BJ (cell line): ENCODE data around the gene ABCC2. TPM values are rescaled to one million over a fixed set of nuclear protein-coding genes. Genes with fewer than 3 reads are reported as not detected.
"Not testable (repeated sequence)": the region's sequence is repeated elsewhere in the genome, so short reads cannot be mapped to it uniquely, and the experiment has no call there.

Experiments used
- CTCF ChIA-PET: fragments of 350-600 bp; formaldehyde crosslinking; extraction: SDS; loops from one replicate; lab custom pipeline; 2021; ENCODE audit warnings: antibody characterized with exemption, inconsistent platforms; lab: Yijun Ruan, JAX
- POLR2A ChIA-PET: fragments of 300-600 bp; sonication (Branson Sonifier 250); formaldehyde crosslinking; extraction: SDS; loops from one replicate; lab custom pipeline; 2021; ENCODE audit warnings: antibody characterized with exemption; lab: Charles Lee
- DNase-seq: peaks from one replicate; pipeline ENCODE4 v3.0.0-alpha.2; 2011; ENCODE audit warnings: low read depth
- H3K27me3 ChIP-seq: 2 replicates; pipeline ENCODE4 v1.6.0; 2011; ENCODE audit warnings: low read length; ENCODE audit not compliant: control insufficient read depth, insufficient read depth
- H3K36me3 ChIP-seq: 2 replicates; pipeline ENCODE4 v1.5.1; 2011; ENCODE audit warnings: low read length; ENCODE audit not compliant: control insufficient read depth, insufficient read depth
- H3K4me3 ChIP-seq: 2 replicates; pipeline ENCODE4 v1.5.1; 2011; ENCODE audit warnings: low read depth, mild to moderate bottlenecking, control low read depth, low read length
- polyA minus RNA-seq: library from RNA; depleted of rRNA, polyadenylated mRNA; stranded (reverse); fragments of >200 nt; gene quantifications from 2 replicates; pipeline ENCODE4 v1.2.3, GENCODE V29; 2011; rRNA and poly(A)+ RNA removed
- polyA plus RNA-seq: library from polyadenylated mRNA; depleted of rRNA; stranded (reverse); fragments of >200 nt; gene quantifications from 2 replicates; pipeline ENCODE4 v1.2.3, GENCODE V29; 2011; rRNA removed
- TF ChIP-seq, protein P1 (sequence below): IDR thresholded peaks from 2 replicates; pipeline ENCODE4 v1.5.1; 2011; ENCODE audit warnings: low read depth, mild to moderate bottlenecking, control low read depth, inconsistent platforms, low read length, moderate library complexity; ENCODE audit not compliant: insufficient read depth

The ABCC2 gene
- polyA plus RNA-seq (0.23 and 0.25 TPM in 2 replicates), polyA minus RNA-seq (0.51 and 0.85 TPM in 2 replicates)

DNA sequence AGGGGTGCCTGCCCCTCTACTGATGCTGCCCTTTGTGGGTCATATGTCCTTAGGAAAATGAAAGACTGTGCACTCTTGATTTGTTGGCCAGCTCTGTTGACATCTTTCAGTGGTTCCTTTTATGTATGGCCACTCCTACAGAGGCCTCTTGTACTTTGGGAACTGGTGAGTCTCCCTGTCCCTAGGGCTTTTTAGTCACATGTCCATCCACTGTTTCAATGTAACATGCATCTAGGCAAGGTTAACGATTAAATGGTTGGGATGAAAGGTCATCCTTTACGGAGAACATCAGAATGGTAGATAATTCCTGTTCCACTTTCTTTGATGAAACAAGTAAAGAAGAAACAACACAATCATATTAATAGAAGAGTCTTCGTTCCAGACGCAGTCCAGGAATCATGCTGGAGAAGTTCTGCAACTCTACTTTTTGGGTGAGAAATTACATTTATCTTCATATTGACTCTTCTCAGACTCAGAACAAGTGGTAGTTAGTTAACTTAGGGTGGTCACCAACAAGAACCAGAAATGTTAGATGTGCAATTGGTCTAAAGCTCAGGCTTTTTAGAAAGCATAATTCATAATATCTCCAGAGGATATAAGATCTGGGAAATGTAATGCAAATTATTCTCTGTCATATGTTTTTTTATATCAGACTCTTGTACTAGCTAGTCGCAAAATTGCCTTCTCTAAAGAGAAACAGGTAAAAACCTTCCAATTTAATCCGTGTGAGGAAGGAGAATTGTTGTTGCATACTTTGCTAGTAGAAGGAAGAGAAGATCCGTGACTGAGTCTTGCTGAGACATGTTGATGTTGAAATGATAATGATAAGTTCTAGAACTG lies at the start of gene ABCC2:
Gene ABCC2 (plus strand): TSS at position 194 of the 840 bp plus-strand sequence. CDS start 205 bp downstream, at position 399.
- ChIA-PET CTCF (no interaction called here), POLR2A (no interaction called here)
- Histone ChIP-seq H3K27me3 (no peaks in the 10 kb centered on the region), H3K36me3 (no peaks in the 10 kb centered on the region), H3K4me3 (no peak within 1 kb of the TSS)
- TF ChIP-seq, protein P1, sequence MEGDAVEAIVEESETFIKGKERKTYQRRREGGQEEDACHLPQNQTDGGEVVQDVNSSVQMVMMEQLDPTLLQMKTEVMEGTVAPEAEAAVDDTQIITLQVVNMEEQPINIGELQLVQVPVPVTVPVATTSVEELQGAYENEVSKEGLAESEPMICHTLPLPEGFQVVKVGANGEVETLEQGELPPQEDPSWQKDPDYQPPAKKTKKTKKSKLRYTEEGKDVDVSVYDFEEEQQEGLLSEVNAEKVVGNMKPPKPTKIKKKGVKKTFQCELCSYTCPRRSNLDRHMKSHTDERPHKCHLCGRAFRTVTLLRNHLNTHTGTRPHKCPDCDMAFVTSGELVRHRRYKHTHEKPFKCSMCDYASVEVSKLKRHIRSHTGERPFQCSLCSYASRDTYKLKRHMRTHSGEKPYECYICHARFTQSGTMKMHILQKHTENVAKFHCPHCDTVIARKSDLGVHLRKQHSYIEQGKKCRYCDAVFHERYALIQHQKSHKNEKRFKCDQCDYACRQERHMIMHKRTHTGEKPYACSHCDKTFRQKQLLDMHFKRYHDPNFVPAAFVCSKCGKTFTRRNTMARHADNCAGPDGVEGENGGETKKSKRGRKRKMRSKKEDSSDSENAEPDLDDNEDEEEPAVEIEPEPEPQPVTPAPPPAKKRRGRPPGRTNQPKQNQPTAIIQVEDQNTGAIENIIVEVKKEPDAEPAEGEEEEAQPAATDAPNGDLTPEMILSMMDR = no peak
- DNase-seq = no peak

DNA sequence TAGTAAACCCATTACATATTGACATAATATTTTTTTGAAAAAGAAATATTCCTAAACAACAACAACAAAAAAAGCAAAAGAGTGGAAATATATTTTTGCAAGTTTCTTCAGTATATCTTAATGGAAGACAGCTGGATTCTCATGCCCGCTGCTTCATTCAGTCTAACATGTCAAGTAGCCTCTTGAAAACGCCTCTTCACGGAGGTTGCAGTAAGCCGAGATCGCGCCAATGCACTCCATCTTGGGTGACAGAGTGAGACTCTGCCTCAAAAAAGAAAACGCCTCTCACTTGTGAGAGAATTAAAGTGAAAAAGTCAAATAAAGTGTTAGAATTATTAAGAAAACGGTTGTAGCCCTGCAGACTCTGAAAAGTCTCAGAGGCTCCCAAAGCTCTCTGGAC lies 49.1 kb upstream of the ABCC2 start:
- DNase-seq = no peak
- no peak overlapping the region for H3K4me3 ChIP-seq
- TF ChIP-seq, protein P1 = no peak
- CTCF ChIA-PET = interaction anchor here (0.6 to 3.5 kb wide), 7 partner anchors 33 to 312 kb away, joined by 3 to 23 read pairs (median 4); partner anchors contain the start of gene DNMBP
- H3K36me3 ChIP-seq = peaks cover 2% of the 10 kb centered on the region; the same call in 1 of the 2 replicates
- POLR2A ChIA-PET = no interaction called here
- no peaks in the 10 kb centered on the region for H3K27me3 ChIP-seq

DNA sequence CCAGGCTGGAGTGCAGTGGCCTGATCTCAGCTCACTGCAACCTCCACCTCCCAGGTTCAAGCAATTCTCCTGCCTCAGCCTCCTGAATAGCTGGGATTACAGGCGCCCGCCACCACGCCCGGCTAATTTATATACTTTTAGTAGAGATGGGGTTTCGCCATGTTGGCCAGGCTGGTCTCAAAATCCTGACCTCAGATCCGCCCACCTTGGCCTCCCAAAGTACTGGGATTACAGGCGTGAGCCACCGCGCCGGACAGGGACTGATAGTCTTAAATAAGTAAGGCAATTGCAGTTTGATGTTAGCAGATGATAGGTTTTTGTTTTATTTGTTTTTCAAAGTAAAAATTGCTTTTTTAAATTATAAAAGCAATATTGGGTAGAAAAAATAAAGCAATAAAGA lies 48.3 kb upstream of the ABCC2 start:
- H3K4me3 ChIP-seq, H3K27me3 ChIP-seq, DNase-seq, H3K36me3 ChIP-seq, POLR2A ChIA-PET: not testable (repeated sequence)
- CTCF ChIA-PET = interaction anchor here (1.0 to 3.5 kb wide), 3 partner anchors 112 to 312 kb away, joined by 3 to 23 read pairs (median 3); partner anchors contain the start of gene DNMBP

DNA sequence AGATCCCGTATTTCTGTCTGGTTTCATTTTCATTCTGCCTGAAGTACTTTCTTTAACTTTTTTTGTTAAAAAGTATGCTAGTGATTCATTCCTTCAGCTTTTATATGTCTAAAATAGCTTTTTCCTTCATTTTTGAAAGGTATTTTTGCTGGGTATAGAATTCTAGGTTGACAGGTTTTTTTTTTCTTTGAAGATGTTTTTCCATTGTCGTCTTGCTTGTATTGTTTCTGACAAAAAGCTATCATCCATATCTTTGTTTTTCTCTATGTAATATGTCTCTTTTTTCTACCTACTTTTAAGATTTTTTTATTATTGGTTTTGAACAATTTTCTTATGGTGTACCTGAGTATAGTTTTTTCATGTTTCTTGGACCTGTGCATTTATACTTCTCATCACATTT lies 42.2 kb upstream of the ABCC2 start:
- TF ChIP-seq, protein P1 = no peak
- H3K4me3 ChIP-seq = no peak overlapping the region
- ChIA-PET CTCF (interaction anchor here (1.8 to 2.8 kb wide), 2 partner anchors 8 to 106 kb away, joined by 6 to 12 read pairs; partner anchors contain the start of genes COX15 and CUTC), POLR2A (no interaction called here)
- DNase-seq = no peak
- no peaks in the 10 kb centered on the region for H3K27me3 ChIP-seq
- H3K36me3 ChIP-seq = peaks cover 1% of the 10 kb centered on the region; the same call in 1 of the 2 replicates

DNA sequence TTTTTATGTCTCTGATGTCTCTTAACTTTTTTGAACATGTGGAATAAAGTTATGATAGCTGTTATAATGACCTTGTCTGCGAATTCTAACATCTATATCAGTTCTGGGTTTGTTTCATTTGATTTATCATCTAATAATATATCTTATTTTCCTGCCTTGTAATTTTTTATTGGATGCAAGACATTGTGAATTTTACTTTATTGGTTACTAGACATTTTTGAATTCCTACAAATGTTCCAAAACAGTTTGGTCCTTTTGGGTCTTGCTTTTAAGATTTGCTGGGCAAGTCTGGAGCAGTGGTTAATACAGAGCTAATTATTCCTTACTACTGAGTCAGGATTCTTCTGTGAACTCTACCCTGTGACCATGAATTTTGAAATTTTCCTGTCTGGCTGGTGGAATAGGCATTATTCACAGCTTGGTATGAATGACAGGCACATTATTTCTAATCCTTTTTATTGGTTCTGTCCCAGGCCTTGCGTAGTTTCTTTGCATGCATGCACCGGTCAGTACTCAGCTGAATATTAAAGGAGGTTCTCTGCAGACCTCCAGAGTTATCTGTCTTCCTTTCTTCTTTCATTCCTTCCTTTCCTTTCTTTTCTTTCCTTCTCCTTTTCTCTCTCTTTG lies 41.4 kb upstream of the ABCC2 start:
- Histone ChIP-seq H3K4me3 (no peak overlapping the region), H3K27me3 (no peaks in the 10 kb centered on the region), H3K36me3 (peaks cover 4% of the 10 kb centered on the region; the same call in 1 of the 2 replicates)
- CTCF ChIA-PET = interaction anchor here (0.6 to 2.8 kb wide), 3 partner anchors 9 to 305 kb away, joined by 3 to 12 read pairs (median 6); partner anchors contain the start of genes COX15 and CUTC
- TF ChIP-seq, protein P1 = no peak
- POLR2A ChIA-PET = no interaction called here
- no peak for DNase-seq
